ENCODE data around the gene ZNF385D.
A peak's percentile ranks its signal among the peaks of the same experiment; 100 is the strongest.

The ZNF385D gene

DNA sequence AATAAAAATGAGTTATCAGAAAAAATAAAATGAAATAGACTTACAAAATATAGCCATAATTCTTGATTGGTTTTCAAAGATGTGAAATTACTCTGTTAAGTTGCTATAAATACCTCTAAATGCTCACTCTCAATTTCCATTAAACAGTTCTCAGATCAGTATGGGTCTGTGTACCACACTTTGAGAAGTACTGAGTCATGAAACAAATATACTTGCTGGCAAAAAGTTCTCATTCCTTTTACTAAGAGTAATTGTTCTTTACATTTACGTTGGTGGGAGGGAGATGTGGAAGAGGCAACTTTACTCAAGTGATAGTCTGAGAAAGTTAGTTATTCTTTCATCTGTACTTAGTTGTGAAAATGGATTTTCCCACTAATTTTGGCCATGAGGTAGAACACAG, 96.3 kb downstream of the ZNF385D start (continued):
- TF ChIP-seq, protein P1, sequence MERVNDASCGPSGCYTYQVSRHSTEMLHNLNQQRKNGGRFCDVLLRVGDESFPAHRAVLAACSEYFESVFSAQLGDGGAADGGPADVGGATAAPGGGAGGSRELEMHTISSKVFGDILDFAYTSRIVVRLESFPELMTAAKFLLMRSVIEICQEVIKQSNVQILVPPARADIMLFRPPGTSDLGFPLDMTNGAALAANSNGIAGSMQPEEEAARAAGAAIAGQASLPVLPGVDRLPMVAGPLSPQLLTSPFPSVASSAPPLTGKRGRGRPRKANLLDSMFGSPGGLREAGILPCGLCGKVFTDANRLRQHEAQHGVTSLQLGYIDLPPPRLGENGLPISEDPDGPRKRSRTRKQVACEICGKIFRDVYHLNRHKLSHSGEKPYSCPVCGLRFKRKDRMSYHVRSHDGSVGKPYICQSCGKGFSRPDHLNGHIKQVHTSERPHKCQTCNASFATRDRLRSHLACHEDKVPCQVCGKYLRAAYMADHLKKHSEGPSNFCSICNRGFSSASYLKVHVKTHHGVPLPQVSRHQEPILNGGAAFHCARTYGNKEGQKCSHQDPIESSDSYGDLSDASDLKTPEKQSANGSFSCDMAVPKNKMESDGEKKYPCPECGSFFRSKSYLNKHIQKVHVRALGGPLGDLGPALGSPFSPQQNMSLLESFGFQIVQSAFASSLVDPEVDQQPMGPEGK (CRISPR knock-in tag; IDR thresholded peaks at IDR 0.05; ENCODE audit: borderline replicate concordance): no peak

DNA sequence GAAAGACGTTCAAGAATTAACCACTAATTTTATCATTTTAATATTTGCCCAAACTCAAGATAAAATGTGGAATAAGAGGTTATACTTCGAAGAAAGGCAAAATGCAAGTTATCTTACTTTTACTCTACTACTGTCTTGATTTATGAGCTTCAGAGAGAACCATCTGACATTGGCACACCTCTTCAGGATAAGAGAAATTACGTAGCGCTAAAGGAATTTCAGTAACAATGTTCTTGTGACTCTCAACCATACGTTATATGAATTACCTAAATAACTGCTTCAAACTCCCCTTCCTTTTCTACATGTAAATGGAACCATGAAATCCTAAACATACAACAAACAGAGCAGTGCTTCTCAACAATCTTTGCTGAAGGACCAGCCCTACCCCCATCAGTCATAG, 96.8 kb downstream of the ZNF385D start:
- no peak for TF ChIP-seq RARB (CRISPR knock-in tag; IDR thresholded peaks at IDR 0.05)
- no peak for TF ChIP-seq ZFP3 (CRISPR knock-in tag; IDR thresholded peaks at IDR 0.05)
- TF ChIP-seq, protein P2, sequence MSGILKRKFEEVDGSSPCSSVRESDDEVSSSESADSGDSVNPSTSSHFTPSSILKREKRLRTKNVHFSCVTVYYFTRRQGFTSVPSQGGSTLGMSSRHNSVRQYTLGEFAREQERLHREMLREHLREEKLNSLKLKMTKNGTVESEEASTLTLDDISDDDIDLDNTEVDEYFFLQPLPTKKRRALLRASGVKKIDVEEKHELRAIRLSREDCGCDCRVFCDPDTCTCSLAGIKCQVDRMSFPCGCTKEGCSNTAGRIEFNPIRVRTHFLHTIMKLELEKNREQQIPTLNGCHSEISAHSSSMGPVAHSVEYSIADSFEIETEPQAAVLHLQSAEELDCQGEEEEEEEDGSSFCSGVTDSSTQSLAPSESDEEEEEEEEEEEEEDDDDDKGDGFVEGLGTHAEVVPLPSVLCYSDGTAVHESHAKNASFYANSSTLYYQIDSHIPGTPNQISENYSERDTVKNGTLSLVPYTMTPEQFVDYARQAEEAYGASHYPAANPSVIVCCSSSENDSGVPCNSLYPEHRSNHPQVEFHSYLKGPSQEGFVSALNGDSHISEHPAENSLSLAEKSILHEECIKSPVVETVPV (CRISPR knock-in tag; IDR thresholded peaks at IDR 0.05): no peak
- no peak for TF ChIP-seq TCF4 (CRISPR knock-in tag; IDR thresholded peaks at IDR 0.05; ENCODE audit: borderline replicate concordance)
- no peak for TF ChIP-seq PPARA (CRISPR knock-in tag; IDR thresholded peaks at IDR 0.05; ENCODE audit: borderline replicate concordance)
- ATAC-seq: peak; percentile 64

DNA sequence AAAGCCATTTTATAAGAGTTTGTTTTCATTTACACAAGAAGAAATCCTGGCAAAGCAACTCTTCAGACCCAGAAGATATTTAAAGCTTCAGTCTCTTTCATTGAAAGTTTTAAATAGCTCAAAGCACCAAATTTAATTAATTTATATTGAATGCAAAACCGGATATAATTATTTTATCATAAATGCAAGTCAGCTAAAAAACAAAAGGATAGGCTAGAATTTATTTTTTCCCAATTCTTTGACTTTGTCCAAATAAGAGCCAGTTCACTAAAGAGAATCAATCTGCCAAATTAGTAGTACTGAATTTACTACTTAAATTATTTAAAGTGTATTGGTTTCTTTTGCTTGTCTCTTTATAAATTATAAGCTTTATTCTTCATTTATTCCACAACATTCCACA, 101.5 kb downstream of the ZNF385D start:
- TF ChIP-seq TOX (CRISPR knock-in tag; IDR thresholded peaks at IDR 0.05; ENCODE audit: borderline replicate concordance): no peak
- no peak for TF ChIP-seq GLIS3 (CRISPR knock-in tag; IDR thresholded peaks at IDR 0.05)
- TF ChIP-seq ZNF565 (CRISPR knock-in tag; conservative IDR thresholded peaks at IDR 0.05; ENCODE audit: low read depth): no peak
- TF ChIP-seq, protein P3, sequence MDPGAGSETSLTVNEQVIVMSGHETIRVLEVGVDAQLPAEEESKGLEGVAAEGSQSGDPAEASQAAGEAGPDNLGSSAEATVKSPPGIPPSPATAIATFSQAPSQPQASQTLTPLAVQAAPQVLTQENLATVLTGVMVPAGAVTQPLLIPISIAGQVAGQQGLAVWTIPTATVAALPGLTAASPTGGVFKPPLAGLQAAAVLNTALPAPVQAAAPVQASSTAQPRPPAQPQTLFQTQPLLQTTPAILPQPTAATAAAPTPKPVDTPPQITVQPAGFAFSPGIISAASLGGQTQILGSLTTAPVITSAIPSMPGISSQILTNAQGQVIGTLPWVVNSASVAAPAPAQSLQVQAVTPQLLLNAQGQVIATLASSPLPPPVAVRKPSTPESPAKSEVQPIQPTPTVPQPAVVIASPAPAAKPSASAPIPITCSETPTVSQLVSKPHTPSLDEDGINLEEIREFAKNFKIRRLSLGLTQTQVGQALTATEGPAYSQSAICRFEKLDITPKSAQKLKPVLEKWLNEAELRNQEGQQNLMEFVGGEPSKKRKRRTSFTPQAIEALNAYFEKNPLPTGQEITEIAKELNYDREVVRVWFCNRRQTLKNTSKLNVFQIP (CRISPR knock-in tag; IDR thresholded peaks at IDR 0.05; ENCODE audit: borderline replicate concordance, low read depth): no peak
- TF ChIP-seq ZFP3 (CRISPR knock-in tag; IDR thresholded peaks at IDR 0.05): no peak
- TF ChIP-seq RARB (CRISPR knock-in tag; IDR thresholded peaks at IDR 0.05): no peak
- TF ChIP-seq, protein P2 (CRISPR knock-in tag; IDR thresholded peaks at IDR 0.05): no peak
- TF ChIP-seq ZNF70 (CRISPR knock-in tag; IDR thresholded peaks at IDR 0.05): no peak
- TF ChIP-seq, protein P4, sequence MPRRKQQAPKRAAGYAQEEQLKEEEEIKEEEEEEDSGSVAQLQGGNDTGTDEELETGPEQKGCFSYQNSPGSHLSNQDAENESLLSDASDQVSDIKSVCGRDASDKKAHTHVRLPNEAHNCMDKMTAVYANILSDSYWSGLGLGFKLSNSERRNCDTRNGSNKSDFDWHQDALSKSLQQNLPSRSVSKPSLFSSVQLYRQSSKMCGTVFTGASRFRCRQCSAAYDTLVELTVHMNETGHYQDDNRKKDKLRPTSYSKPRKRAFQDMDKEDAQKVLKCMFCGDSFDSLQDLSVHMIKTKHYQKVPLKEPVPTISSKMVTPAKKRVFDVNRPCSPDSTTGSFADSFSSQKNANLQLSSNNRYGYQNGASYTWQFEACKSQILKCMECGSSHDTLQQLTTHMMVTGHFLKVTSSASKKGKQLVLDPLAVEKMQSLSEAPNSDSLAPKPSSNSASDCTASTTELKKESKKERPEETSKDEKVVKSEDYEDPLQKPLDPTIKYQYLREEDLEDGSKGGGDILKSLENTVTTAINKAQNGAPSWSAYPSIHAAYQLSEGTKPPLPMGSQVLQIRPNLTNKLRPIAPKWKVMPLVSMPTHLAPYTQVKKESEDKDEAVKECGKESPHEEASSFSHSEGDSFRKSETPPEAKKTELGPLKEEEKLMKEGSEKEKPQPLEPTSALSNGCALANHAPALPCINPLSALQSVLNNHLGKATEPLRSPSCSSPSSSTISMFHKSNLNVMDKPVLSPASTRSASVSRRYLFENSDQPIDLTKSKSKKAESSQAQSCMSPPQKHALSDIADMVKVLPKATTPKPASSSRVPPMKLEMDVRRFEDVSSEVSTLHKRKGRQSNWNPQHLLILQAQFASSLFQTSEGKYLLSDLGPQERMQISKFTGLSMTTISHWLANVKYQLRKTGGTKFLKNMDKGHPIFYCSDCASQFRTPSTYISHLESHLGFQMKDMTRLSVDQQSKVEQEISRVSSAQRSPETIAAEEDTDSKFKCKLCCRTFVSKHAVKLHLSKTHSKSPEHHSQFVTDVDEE (CRISPR knock-in tag; IDR thresholded peaks at IDR 0.05): no peak
- no peak for TF ChIP-seq BACH2 (CRISPR knock-in tag; IDR thresholded peaks at IDR 0.05; ENCODE audit: borderline replicate concordance)
- no peak for TF ChIP-seq ARNTL (CRISPR knock-in tag; IDR thresholded peaks at IDR 0.05; ENCODE audit: borderline replicate concordance, low read depth)
- no peak for ATAC-seq

DNA sequence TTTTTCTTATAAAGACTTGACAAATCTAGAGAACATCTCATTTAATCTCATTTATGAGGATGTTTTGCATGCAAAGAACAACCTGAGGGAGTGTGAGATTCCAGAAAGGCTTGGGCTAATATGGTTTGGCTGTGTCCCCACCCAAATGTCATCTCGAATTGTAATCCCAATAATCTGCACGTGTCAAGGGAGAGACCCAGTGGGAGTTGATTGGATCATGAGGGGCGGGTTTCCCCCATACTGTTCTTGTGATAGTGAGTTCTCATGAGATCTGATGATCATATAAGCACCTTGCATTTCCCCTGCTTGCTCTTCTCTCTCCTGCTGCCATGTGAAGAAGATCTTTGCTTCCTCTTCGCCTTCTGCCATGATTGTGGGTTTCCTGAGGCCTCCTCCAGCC, 103.0 kb downstream of the ZNF385D start:
- no peak for ATAC-seq
- TF ChIP-seq, protein P1 (CRISPR knock-in tag; IDR thresholded peaks at IDR 0.05; ENCODE audit: borderline replicate concordance): no peak
- TF ChIP-seq ESRRG (CRISPR knock-in tag; IDR thresholded peaks at IDR 0.05) (no peak), ARNTL (CRISPR knock-in tag; IDR thresholded peaks at IDR 0.05; ENCODE audit: borderline replicate concordance, low read depth) (no peak), TOX (CRISPR knock-in tag; IDR thresholded peaks at IDR 0.05; ENCODE audit: borderline replicate concordance) (no peak), ZNF70 (CRISPR knock-in tag; IDR thresholded peaks at IDR 0.05) (no peak), BACH2 (CRISPR knock-in tag; IDR thresholded peaks at IDR 0.05; ENCODE audit: borderline replicate concordance) (no peak), CSDC2 (CRISPR knock-in tag; IDR thresholded peaks at IDR 0.05) (no peak), OSR1 (CRISPR knock-in tag; IDR thresholded peaks at IDR 0.05) (no peak), RARB (CRISPR knock-in tag; IDR thresholded peaks at IDR 0.05) (no peak), ZC3H10 (CRISPR knock-in tag; IDR thresholded peaks at IDR 0.05) (no peak), ZFP30 (CRISPR knock-in tag; IDR thresholded peaks at IDR 0.05) (no peak), GLIS3 (CRISPR knock-in tag; IDR thresholded peaks at IDR 0.05) (no peak), TCF4 (CRISPR knock-in tag; IDR thresholded peaks at IDR 0.05; ENCODE audit: borderline replicate concordance) (no peak), ZNF565 (CRISPR knock-in tag; conservative IDR thresholded peaks at IDR 0.05; ENCODE audit: low read depth) (no peak)

Data from SK-N-SH treated with all-trans-retinoic acid at 6 μM for 48 hours (cell line).